ENCODE results near the gene ING2. TPM values are rescaled to one million over a fixed set of nuclear protein-coding genes. Genes with fewer than 3 reads are reported as not detected.

ING2 gene
- polyA plus RNA-seq, 1 donor (not counting 4 experiments of a cell fraction or from before 2014, with no cell fraction given), result 16.1 TPM

DNA sequence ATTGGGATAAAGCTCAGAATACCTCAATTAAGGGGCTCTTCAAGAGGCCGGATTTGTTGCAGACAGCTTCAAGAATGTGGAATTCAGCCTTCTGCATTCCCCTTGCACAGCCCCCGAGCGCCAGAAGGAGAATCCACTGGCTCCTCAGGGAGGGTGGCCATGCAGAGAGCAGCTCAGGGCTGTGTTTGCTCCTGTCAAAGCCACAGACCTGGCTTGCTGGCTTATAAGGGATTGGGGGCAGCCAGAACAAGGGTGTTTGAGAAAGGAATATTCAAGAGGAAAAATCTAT, 36.8 kb downstream of the ING2 start:
- H4K20me1 ChIP-seq (ENCODE audit: control insufficient read depth, extremely low read depth, insufficient read depth, low read length), result no peaks in the 10 kb centered on the region
- H3K27me3 ChIP-seq (ENCODE audit: control insufficient read depth, extremely low read depth, insufficient read depth, low read length), result no peaks in the 10 kb centered on the region
- no peaks in the 10 kb centered on the region for H3K36me3 ChIP-seq (ENCODE audit: control insufficient read depth in 2 of 2, extremely low read depth in 1 of 2, insufficient read depth in 2 of 2, low read length in 2 of 2)
- H3K9me1 ChIP-seq (ENCODE audit: control insufficient read depth, extremely low read depth, insufficient read depth, low read length), result no peaks in the 10 kb centered on the region
- H3K4me2 ChIP-seq (ENCODE audit: control insufficient read depth, extremely low read depth, insufficient read depth, low read depth, low read length), result peak overlapping the region; percentile 86
- no peaks in the 10 kb centered on the region for H3K9me3 ChIP-seq (ENCODE audit: control insufficient read depth, low read depth, low read length)
- H3K79me2 ChIP-seq (ENCODE audit: control insufficient read depth, insufficient read depth, low read length), result no peaks in the 10 kb centered on the region
- H2AFZ ChIP-seq (ENCODE audit: control insufficient read depth, low read length), result no peak overlapping the region
- no peak overlapping the region for H3K9ac ChIP-seq (ENCODE audit: control insufficient read depth, extremely low read depth, insufficient read depth, low read length)
- H3K27ac ChIP-seq (ENCODE audit: control insufficient read depth, insufficient read depth, low read length), result no peak overlapping the region
- TF ChIP-seq CTCF (optimal IDR thresholded peaks at IDR 0.05 in 1 of 3, IDR thresholded peaks at IDR 0.05 in 1 of 3, conservative IDR thresholded peaks at IDR 0.05 in 1 of 3; ENCODE audit: extremely low read depth in 1 of 3, insufficient read depth in 2 of 3, low read length in 3 of 3), result no peak
- no peak for TF ChIP-seq EZH2 (IDR thresholded peaks at IDR 0.05; ENCODE audit: low read length)
- dilution Hi-C loops (cut with MboI; ENCODE audit: extremely low pct_ligation_motif_present, low sequenced_read_pairs), result no loop called here
- H3K4me1 ChIP-seq (ENCODE audit: control insufficient read depth, extremely low read depth, insufficient read depth, low read length), result peaks cover 12% of the 10 kb centered on the region
- no peak for DNase-seq (ENCODE audit: low read depth, low spot score)
- FAIRE-seq, result no peak
- no peak overlapping the region for H3K4me3 ChIP-seq (ENCODE audit: control insufficient read depth in 2 of 3, extremely low read depth in 1 of 3, insufficient read depth in 2 of 3, low read depth in 1 of 3, low read length in 3 of 3)

GRCh38 chr4:183543435-183543834, 38.6 kb downstream of the ING2 start:
- no peaks in the 10 kb centered on the region for H3K9me3 ChIP-seq (ENCODE audit: control insufficient read depth, low read depth, low read length)
- H2AFZ ChIP-seq (ENCODE audit: control insufficient read depth, low read length), result no peak overlapping the region
- no peaks in the 10 kb centered on the region for H3K36me3 ChIP-seq (ENCODE audit: control insufficient read depth in 2 of 2, extremely low read depth in 1 of 2, insufficient read depth in 2 of 2, low read length in 2 of 2)
- H3K27me3 ChIP-seq (ENCODE audit: control insufficient read depth, extremely low read depth, insufficient read depth, low read length), result no peaks in the 10 kb centered on the region
- H3K4me2 ChIP-seq (ENCODE audit: control insufficient read depth, extremely low read depth, insufficient read depth, low read depth, low read length), result no peak overlapping the region
- no peak overlapping the region for H3K4me3 ChIP-seq (ENCODE audit: control insufficient read depth in 2 of 3, extremely low read depth in 1 of 3, insufficient read depth in 2 of 3, low read depth in 1 of 3, low read length in 3 of 3)
- H3K9ac ChIP-seq (ENCODE audit: control insufficient read depth, extremely low read depth, insufficient read depth, low read length), result no peak overlapping the region
- H3K4me1 ChIP-seq (ENCODE audit: control insufficient read depth, extremely low read depth, insufficient read depth, low read length), result peaks cover 12% of the 10 kb centered on the region
- H3K9me1 ChIP-seq (ENCODE audit: control insufficient read depth, extremely low read depth, insufficient read depth, low read length), result no peaks in the 10 kb centered on the region
- FAIRE-seq (no peak), DNase-seq (ENCODE audit: low read depth, low spot score) (no peak)
- TF ChIP-seq CTCF (optimal IDR thresholded peaks at IDR 0.05 in 1 of 3, IDR thresholded peaks at IDR 0.05 in 1 of 3, conservative IDR thresholded peaks at IDR 0.05 in 1 of 3; ENCODE audit: extremely low read depth in 1 of 3, insufficient read depth in 2 of 3, low read length in 3 of 3), result no peak
- TF ChIP-seq EZH2 (IDR thresholded peaks at IDR 0.05; ENCODE audit: low read length), result no peak
- dilution Hi-C loops (cut with MboI; ENCODE audit: extremely low pct_ligation_motif_present, low sequenced_read_pairs), result no loop called here
- H3K27ac ChIP-seq (ENCODE audit: control insufficient read depth, insufficient read depth, low read length), result no peak overlapping the region
- no peaks in the 10 kb centered on the region for H4K20me1 ChIP-seq (ENCODE audit: control insufficient read depth, extremely low read depth, insufficient read depth, low read length)
- no peaks in the 10 kb centered on the region for H3K79me2 ChIP-seq (ENCODE audit: control insufficient read depth, insufficient read depth, low read length)

Data from keratinocyte (primary cell).